Osteoblast (primary cell): ENCODE measurements around the gene OSTN. TPM values are rescaled to one million over a fixed set of nuclear protein-coding genes. Genes with fewer than 3 reads are reported as not detected.

Experiments
- DNase-seq: peaks from one replicate; pipeline ENCODE4 v3.0.0; 2011; ENCODE audit warnings: low spot score, mixed read lengths; ENCODE audit not compliant: insufficient read length; ENCODE audit errors: missing footprints
- H2AFZ ChIP-seq: 2 replicates; pipeline ENCODE4 v1.6.0; 2011; ENCODE audit warnings: mild to moderate bottlenecking, low read length
- H3K27ac ChIP-seq: 2 replicates; pipeline ENCODE4 v1.5.1; 2011; ENCODE audit warnings: mild to moderate bottlenecking, low read depth, low read length, moderate library complexity
- H3K27me3 ChIP-seq: 2 replicates; pipeline ENCODE4 v1.6.0; 2012; ENCODE audit warnings: mild to moderate bottlenecking, control low read depth, inconsistent platforms, low read length, moderate library complexity; ENCODE audit not compliant: insufficient read depth
- H3K36me3 ChIP-seq: 2 replicates; pipeline ENCODE4 v1.5.1; 2011; ENCODE audit warnings: mild to moderate bottlenecking, low read length, control low read depth, moderate library complexity; ENCODE audit not compliant: insufficient read depth
- H3K4me1 ChIP-seq: 2 replicates; pipeline ENCODE4 v1.5.1; 2011; ENCODE audit warnings: mild to moderate bottlenecking, low read length, control low read depth, moderate library complexity; ENCODE audit not compliant: insufficient read depth
- H3K4me2 ChIP-seq: 2 replicates; pipeline ENCODE4 v1.6.0; 2011; ENCODE audit warnings: mild to moderate bottlenecking, low read length; ENCODE audit not compliant: insufficient read depth
- H3K4me3 ChIP-seq: fragments of 200-600 bp; sonication (generic); 3 replicates; pipeline ENCODE4 v1.5.1; 2012; ENCODE audit warnings: mild to moderate bottlenecking, low read length, inconsistent platforms; ENCODE audit not compliant: insufficient read depth
- H3K79me2 ChIP-seq: 2 replicates; pipeline ENCODE4 v1.6.0; 2012; ENCODE audit warnings: mild to moderate bottlenecking, low read length, control low read depth, inconsistent platforms; ENCODE audit not compliant: insufficient read depth
- H3K9me3 ChIP-seq: 2 replicates; pipeline ENCODE4 v1.5.1; 2011; ENCODE audit warnings: low read depth, low read length, control low read depth
- H4K20me1 ChIP-seq: 2 replicates; pipeline ENCODE4 v1.6.0; 2012; ENCODE audit warnings: mild to moderate bottlenecking, low read length, control low read depth; ENCODE audit not compliant: insufficient read depth
- CTCF ChIP-seq: IDR thresholded peaks from 2 replicates; pipeline ENCODE4 v1.5.1; 2011; ENCODE audit warnings: mild to moderate bottlenecking, low read depth, low read length, moderate library complexity; ENCODE audit errors: extremely low read depth
- total RNA-seq: library from RNA; depleted of rRNA; stranded (reverse); fragments of >200 nt; gene quantifications from 2 replicates; pipeline ENCODE4 v1.2.3, GENCODE V29; 2012

The OSTN gene
- total RNA-seq, 1 donor, result under 0.01 TPM

DNA sequence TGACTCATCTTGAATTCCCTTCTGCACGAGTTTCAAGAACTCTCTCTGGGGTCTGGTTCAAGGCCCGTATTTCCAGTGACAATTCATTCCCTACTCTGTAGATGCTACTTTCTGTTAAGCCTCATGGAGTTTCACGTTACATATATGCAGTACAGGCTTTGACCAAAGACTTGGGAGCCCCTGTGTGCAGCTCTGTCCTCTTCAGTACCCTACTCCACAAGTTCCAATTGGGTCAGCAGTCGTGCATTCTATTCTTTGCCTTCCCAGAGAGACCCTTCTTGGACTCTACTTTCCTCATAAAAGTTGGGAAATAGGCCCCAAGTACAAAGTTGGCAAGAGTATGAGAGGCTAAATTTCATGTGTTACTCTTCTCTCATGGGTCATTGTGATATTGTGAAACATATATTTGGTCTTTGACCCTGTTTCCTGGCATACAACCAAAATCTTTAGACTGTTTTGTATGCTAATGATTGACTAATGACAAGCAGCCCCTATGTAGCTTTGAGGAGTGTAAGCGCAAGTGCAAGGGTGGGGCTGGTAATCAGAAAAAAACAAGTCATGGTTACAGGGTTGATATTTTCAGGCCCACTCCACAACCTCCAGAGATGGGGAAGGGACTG lies 115.2 kb downstream of the OSTN start:
- no peak overlapping the region for H3K27ac ChIP-seq
- H3K27me3 ChIP-seq, result no peaks in the 10 kb centered on the region
- no peak overlapping the region for H2AFZ ChIP-seq
- no peaks in the 10 kb centered on the region for H3K79me2 ChIP-seq
- H3K36me3 ChIP-seq, result no peaks in the 10 kb centered on the region
- no peak overlapping the region for H3K4me2 ChIP-seq
- DNase-seq, result no peak
- TF ChIP-seq CTCF, result no peak
- no peak overlapping the region for H3K4me3 ChIP-seq
- H3K4me1 ChIP-seq, result no peaks in the 10 kb centered on the region
- no peaks in the 10 kb centered on the region for H3K9me3 ChIP-seq
- no peaks in the 10 kb centered on the region for H4K20me1 ChIP-seq

Other genes starting within 250 kb of the OSTN start
- gene CCDC50, start 130.2 kb downstream of the OSTN start, total RNA-seq, result 74.8 and 78.2 TPM in 2 replicates
- 0.59 and 1.1 TPM in 2 replicates for gene UTS2B, start 131.3 kb downstream of the OSTN start, total RNA-seq